Activated CD8-positive, alpha-beta memory T cell treated with anti-CD3 and anti-CD28 coated beads, Interleukin-2, amount 50 U/mL, for 24 hours (primary cell): ENCODE data around the gene PDCD1.

Experiments used
- DNase-seq: peaks from one replicate; pipeline ENCODE4 v3.0.0-alpha.2; 2020; ENCODE audit errors: extremely low read depth

PDCD1 gene

GRCh38 chr2:241895712-241896641 is 37.3 kb upstream of the PDCD1 start:
- no peak for DNase-seq

GRCh38 chr2:241895427-241895711 is 36.7 kb upstream of the PDCD1 start:
- no peak for DNase-seq

GRCh38 chr2:241894681-241895426 is 36.2 kb upstream of the PDCD1 start:
- DNase-seq, result no peak

GRCh38 chr2:241894056-241894641 is 35.5 kb upstream of the PDCD1 start:
- DNase-seq, result no peak

GRCh38 chr2:241893265-241893664 is 34.6 kb upstream of the PDCD1 start:
- no peak for DNase-seq

GRCh38 chr2:241892299-241893137 is 33.8 kb upstream of the PDCD1 start:
- no peak for DNase-seq

- DNase-seq, result no peak
Observed at GRCh38 chr2:241891988-241892298, 33.2 kb upstream of the PDCD1 start.

GRCh38 chr2:241891315-241891987 is 32.8 kb upstream of the PDCD1 start:
- no peak for DNase-seq

GRCh38 chr2:241890524-241891235 is 32.0 kb upstream of the PDCD1 start:
- no peak for DNase-seq

GRCh38 chr2:241888641-241889040 is 29.9 kb upstream of the PDCD1 start:
- DNase-seq, result no peak

- no peak for DNase-seq
Observed at GRCh38 chr2:241887806-241888522, 29.3 kb upstream of the PDCD1 start.

- DNase-seq, result no peak
Observed at GRCh38 chr2:241886840-241887447, 28.2 kb upstream of the PDCD1 start.

- DNase-seq, result no peak
Observed at GRCh38 chr2:241885946-241886643, 27.4 kb upstream of the PDCD1 start.

GRCh38 chr2:241885291-241885945 is 26.7 kb upstream of the PDCD1 start:
- no peak for DNase-seq

- no peak for DNase-seq
Observed at GRCh38 chr2:241884951-241885290, 26.2 kb upstream of the PDCD1 start.

GRCh38 chr2:241882091-241882625 is 23.5 kb upstream of the PDCD1 start:
- peak; percentile 36 for DNase-seq

- no peak for DNase-seq
Observed at GRCh38 chr2:241880311-241881073, 21.8 kb upstream of the PDCD1 start.

- DNase-seq, result no peak
Observed at GRCh38 chr2:241879326-241879725, 20.6 kb upstream of the PDCD1 start.
